PC-9 (cell line): ENCODE measurements around the gene NUP210. TPM values are rescaled to one million over a fixed set of nuclear protein-coding genes. Genes with fewer than 3 reads are reported as not detected.
"Not testable (repeated sequence)": the region's sequence is repeated elsewhere in the genome, so short reads cannot be mapped to it uniquely, and the experiment has no call there.

Experiments
- BruUV-seq: library from RNA; stranded (reverse); fragments of 400-500 nt; replicated peaks from 2 replicates; lab custom pipeline; 2021; lab: Mats Ljungman, UMichigan
- CTCF ChIA-PET: fragments of 300-600 bp; sonication (Branson Sonifier 250); formaldehyde crosslinking; loops from one replicate; lab custom pipeline; 2022; ENCODE audit warnings: antibody characterized with exemption; lab: Charles Lee
- POLR2A ChIA-PET: fragments of 300-600 bp; sonication (Branson Sonifier 250); formaldehyde crosslinking; loops from one replicate; lab custom pipeline; 2022; ENCODE audit warnings: antibody characterized with exemption; ENCODE audit not compliant: unreplicated experiment; lab: Charles Lee
- DNase-seq, 2 experiments: peaks; one replicate each; pipeline versions ENCODE4 v3.0.0 to v3.0.0-alpha.2; 2015 to 2022; ENCODE audit warnings: mixed read lengths in 1 of 2
- H2AFZ ChIP-seq: fragments of 200-600 bp; sonication (generic); 2 replicates; pipeline ENCODE4 v1.8.1; 2017; ENCODE audit warnings: antibody characterized with exemption
- H3F3A ChIP-seq: fragments of 200-600 bp; sonication (generic); 2 replicates; pipeline ENCODE4 v1.8.1; 2017; ENCODE audit warnings: antibody characterized with exemption, mild to moderate bottlenecking, low read depth; ENCODE audit not compliant: insufficient read depth
- H3K27ac ChIP-seq: fragments of 200-600 bp; sonication (generic); 2 replicates; pipeline ENCODE4 v1.6.1; 2016; ENCODE audit warnings: mixed run types
- H3K27me3 ChIP-seq: fragments of 200-600 bp; sonication (generic); 2 replicates; pipeline ENCODE4 v1.6.1; 2016; ENCODE audit warnings: low read depth, mixed run types; ENCODE audit not compliant: insufficient read depth
- H3K36me3 ChIP-seq: fragments of 200-600 bp; sonication (generic); 2 replicates; pipeline ENCODE4 v1.6.1; 2016; ENCODE audit warnings: low read depth, mixed run types
- H3K4me1 ChIP-seq: fragments of 200-600 bp; sonication (generic); replicated peaks from 2 replicates; pipeline ENCODE4 v1.6.1; 2016; ENCODE audit warnings: mixed run types; ENCODE audit not compliant: insufficient read depth
- H3K4me2 ChIP-seq: fragments of 200-600 bp; sonication (generic); 2 replicates; pipeline ENCODE4 v1.6.1; 2017; ENCODE audit warnings: mixed run types
- H3K4me3 ChIP-seq: fragments of 200-600 bp; sonication (generic); 2 replicates; pipeline ENCODE4 v1.6.1; 2016; ENCODE audit warnings: mixed run types
- H3K79me2 ChIP-seq: fragments of 200-600 bp; sonication (generic); 2 replicates; pipeline ENCODE4 v1.6.1; 2017; ENCODE audit warnings: low read depth, mixed run types
- H3K9me2 ChIP-seq: fragments of 200-600 bp; sonication (generic); 2 replicates; pipeline ENCODE4 v1.8.1; 2017; ENCODE audit warnings: mild to moderate bottlenecking; ENCODE audit not compliant: insufficient read depth
- H3K9me3 ChIP-seq: fragments of 200-600 bp; sonication (generic); 2 replicates; pipeline ENCODE4 v1.8.1; 2016; ENCODE audit warnings: low read depth; ENCODE audit not compliant: insufficient read depth
- H4K20me1 ChIP-seq: fragments of 200-600 bp; sonication (generic); 2 replicates; pipeline ENCODE4 v1.8.1; 2017; ENCODE audit not compliant: insufficient read depth
- EZH2 ChIP-seq: fragments of 200-600 bp; sonication (generic); IDR thresholded peaks from 2 replicates; pipeline ENCODE4 v1.8.0; 2017; ENCODE audit warnings: antibody characterized with exemption, low read depth
- intact Hi-C: fragments of 100-400 bp; cut with micrococcal nuclease; formaldehyde crosslinking; loops from one replicate; pipeline ENCODE4 v1.10.0; 2022; ENCODE audit not compliant: unreplicated experiment
- total RNA-seq: library from RNA; stranded (reverse); gene quantifications from 2 replicates; pipeline ENCODE4 v1.2.3, GENCODE V29; 2021
- TF ChIP-seq, protein P1 (sequence below): fragments of 200-600 bp; sonication (generic); conservative IDR thresholded peaks from 2 replicates; pipeline ENCODE4 v1.6.1; 2017; ENCODE audit warnings: mixed run types, antibody characterized with exemption, mild to moderate bottlenecking, moderate library complexity

NUP210 gene
- total RNA-seq, 1 experiment from 2014 or later, result 84.0 TPM

DNA sequence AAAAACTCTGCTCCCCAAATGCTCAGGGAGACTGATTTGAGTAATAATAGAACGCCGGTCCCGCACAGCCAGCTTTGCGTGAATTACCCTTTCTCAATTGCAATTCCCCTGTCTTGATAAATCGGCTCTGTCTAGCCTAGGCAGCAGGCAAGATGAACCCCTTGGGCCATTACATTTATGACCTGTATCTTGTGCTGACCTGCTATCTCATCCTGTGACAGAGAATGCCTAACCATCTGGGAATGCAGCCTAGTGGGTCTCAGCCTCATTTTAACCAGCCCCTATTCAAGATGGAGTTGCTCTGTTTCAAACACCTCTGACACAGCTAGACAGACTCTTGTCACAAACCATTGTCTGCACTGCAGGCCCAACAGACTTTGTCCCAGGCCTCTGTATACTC, 13.8 kb upstream of the NUP210 start:
- H3K79me2 ChIP-seq, result no peaks in the 10 kb centered on the region
- intact Hi-C loops, result no loop called here
- no peaks in the 10 kb centered on the region for H3K9me3 ChIP-seq
- no peaks in the 10 kb centered on the region for H3K4me1 ChIP-seq
- no peaks in the 10 kb centered on the region for H3K9me2 ChIP-seq
- TF ChIP-seq, protein P1, sequence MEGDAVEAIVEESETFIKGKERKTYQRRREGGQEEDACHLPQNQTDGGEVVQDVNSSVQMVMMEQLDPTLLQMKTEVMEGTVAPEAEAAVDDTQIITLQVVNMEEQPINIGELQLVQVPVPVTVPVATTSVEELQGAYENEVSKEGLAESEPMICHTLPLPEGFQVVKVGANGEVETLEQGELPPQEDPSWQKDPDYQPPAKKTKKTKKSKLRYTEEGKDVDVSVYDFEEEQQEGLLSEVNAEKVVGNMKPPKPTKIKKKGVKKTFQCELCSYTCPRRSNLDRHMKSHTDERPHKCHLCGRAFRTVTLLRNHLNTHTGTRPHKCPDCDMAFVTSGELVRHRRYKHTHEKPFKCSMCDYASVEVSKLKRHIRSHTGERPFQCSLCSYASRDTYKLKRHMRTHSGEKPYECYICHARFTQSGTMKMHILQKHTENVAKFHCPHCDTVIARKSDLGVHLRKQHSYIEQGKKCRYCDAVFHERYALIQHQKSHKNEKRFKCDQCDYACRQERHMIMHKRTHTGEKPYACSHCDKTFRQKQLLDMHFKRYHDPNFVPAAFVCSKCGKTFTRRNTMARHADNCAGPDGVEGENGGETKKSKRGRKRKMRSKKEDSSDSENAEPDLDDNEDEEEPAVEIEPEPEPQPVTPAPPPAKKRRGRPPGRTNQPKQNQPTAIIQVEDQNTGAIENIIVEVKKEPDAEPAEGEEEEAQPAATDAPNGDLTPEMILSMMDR, result no peak
- TF ChIP-seq EZH2, result no peak
- H3K36me3 ChIP-seq, result no peaks in the 10 kb centered on the region
- no peak overlapping the region for H2AFZ ChIP-seq
- H3K4me2 ChIP-seq, result no peak overlapping the region
- no TSS peak for BruUV-seq
- no peak for DNase-seq
- no peaks in the 10 kb centered on the region for H3K27me3 ChIP-seq
- H3K27ac ChIP-seq, result no peak overlapping the region
- no peak overlapping the region for H3K4me3 ChIP-seq
- no peaks in the 10 kb centered on the region for H4K20me1 ChIP-seq
- ChIA-PET POLR2A (no interaction called here), CTCF (no interaction called here)
- no peaks in the 10 kb centered on the region; the same call in 1 of the 2 replicates for H3F3A ChIP-seq

DNA sequence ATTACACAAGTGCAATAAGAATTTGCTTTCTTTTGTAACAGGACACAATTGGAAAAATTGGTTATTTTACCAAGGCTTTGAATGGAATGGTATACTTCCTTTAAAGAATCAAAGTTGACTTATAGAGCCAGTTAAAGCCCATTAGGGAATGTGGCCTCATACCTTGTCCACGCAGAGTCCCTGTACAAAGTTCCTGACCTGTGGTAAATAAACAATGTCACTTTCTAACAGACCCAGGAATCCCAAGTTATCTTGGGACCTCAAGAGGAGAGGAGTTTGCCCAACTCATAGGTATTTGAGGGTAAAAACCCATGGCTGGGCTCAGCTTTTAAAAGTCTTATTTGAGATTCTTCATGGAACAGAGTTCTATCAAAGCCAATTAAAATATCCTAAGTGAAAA, 12.0 kb upstream of the NUP210 start:
- ChIA-PET CTCF (no interaction called here), POLR2A (no interaction called here)
- Histone ChIP-seq H3K36me3 (no peaks in the 10 kb centered on the region), H3K9me3 (no peaks in the 10 kb centered on the region), H3K9me2 (no peaks in the 10 kb centered on the region), H3K27ac (no peak overlapping the region), H3K4me3 (no peak overlapping the region), H3F3A (no peaks in the 10 kb centered on the region; the same call in 1 of the 2 replicates), H3K4me1 (no peaks in the 10 kb centered on the region), H3K27me3 (no peaks in the 10 kb centered on the region), H3K79me2 (no peaks in the 10 kb centered on the region), H2AFZ (no peak overlapping the region), H3K4me2 (no peak overlapping the region), H4K20me1 (no peaks in the 10 kb centered on the region)
- TF ChIP-seq EZH2, result no peak
- TF ChIP-seq, protein P1, result no peak
- intact Hi-C loops, result no loop called here
- DNase-seq, result no peak
- BruUV-seq, result no TSS peak

- H3K79me2 ChIP-seq, H3K4me2 ChIP-seq, H3K9me2 ChIP-seq, H2AFZ ChIP-seq, H3K4me3 ChIP-seq, H3K27me3 ChIP-seq, DNase-seq, POLR2A ChIA-PET, H4K20me1 ChIP-seq, CTCF ChIA-PET, H3K27ac ChIP-seq, H3K9me3 ChIP-seq, BruUV-seq, H3F3A ChIP-seq, intact Hi-C loops, H3K36me3 ChIP-seq, H3K4me1 ChIP-seq: not testable (repeated sequence)
Observed at GRCh38 chr3:13430411-13430875, 10.3 kb upstream of the NUP210 start.

DNA sequence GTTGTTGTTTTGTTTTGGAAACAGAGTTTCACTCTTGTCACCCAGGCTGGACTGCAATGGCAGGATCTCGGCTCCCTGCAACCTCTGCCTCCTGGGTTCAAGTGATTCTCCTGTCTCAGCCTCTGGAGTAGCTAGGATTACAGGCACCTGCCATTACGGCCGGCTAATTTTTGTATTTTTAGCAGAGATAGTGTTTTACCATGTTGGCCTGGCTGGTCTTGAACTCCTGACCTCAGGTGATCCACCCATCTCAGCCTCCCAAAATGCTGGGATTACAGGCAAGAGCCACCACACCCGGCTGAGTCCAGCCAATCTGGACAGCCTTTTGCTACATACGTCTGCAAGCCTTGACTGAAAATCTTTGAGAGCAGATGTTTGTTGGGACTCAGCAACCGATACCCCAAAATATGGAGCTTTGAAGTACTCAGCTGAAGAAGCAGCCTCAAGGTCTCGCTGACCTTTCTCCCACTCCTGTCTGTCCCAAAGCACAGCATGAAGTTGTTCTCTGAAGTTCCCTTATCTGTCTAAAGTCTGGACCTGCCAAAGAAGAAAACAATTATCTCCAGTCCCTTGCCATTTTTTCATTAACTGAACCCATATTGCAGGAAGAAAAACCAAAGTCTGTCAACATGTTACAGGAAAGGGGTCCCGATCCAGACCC, 9.6 kb upstream of the NUP210 start:
- no peak overlapping the region for H3K4me3 ChIP-seq
- TF ChIP-seq, protein P1, result no peak
- no peak for TF ChIP-seq EZH2
- no peaks in the 10 kb centered on the region for H3K9me3 ChIP-seq
- H2AFZ ChIP-seq, result no peak overlapping the region
- no TSS peak for BruUV-seq
- intact Hi-C loops, result no loop called here
- H3K27me3 ChIP-seq, result no peaks in the 10 kb centered on the region
- no peak for DNase-seq
- H4K20me1 ChIP-seq, result no peaks in the 10 kb centered on the region
- H3K4me1 ChIP-seq, result no peaks in the 10 kb centered on the region
- no peaks in the 10 kb centered on the region for H3K36me3 ChIP-seq
- POLR2A ChIA-PET, result no interaction called here
- no peaks in the 10 kb centered on the region for H3K79me2 ChIP-seq
- no peaks in the 10 kb centered on the region; the same call in 1 of the 2 replicates for H3F3A ChIP-seq
- CTCF ChIA-PET, result no interaction called here
- H3K9me2 ChIP-seq, result no peaks in the 10 kb centered on the region
- H3K4me2 ChIP-seq, result no peak overlapping the region
- no peak overlapping the region for H3K27ac ChIP-seq

- intact Hi-C loops, H3K9me2 ChIP-seq, H3K4me2 ChIP-seq, DNase-seq, H2AFZ ChIP-seq, H3K27ac ChIP-seq, H4K20me1 ChIP-seq, BruUV-seq, H3F3A ChIP-seq, POLR2A ChIA-PET, H3K36me3 ChIP-seq, H3K4me3 ChIP-seq, H3K4me1 ChIP-seq, H3K79me2 ChIP-seq, H3K27me3 ChIP-seq, H3K9me3 ChIP-seq: not testable (repeated sequence)
- CTCF ChIA-PET, result interaction anchor here (0.6 kb wide), 1 partner anchor 9 kb away, joined by 5 read pairs; no protein-coding TSS in a partner anchor
Observed at GRCh38 chr3:13428678-13429077, 8.6 kb upstream of the NUP210 start.
